HCT116 (cell line): ENCODE data around the gene MDFIC2.

ENCODE experiments used
- EZH2 ChIP-seq: fragments of 200-600 bp; sonication (generic); IDR thresholded peaks from 2 replicates; pipeline ENCODE4 v1.6.1; 2017; ENCODE audit warnings: antibody characterized with exemption, mixed run types
- JUND ChIP-seq: IDR thresholded peaks from 2 replicates; pipeline ENCODE4 v1.6.1; 2012
- POLR2A ChIP-seq: IDR thresholded peaks from 2 replicates; pipeline ENCODE4 v1.7.0; 2011; ENCODE audit warnings: borderline replicate concordance; ENCODE audit not compliant: insufficient read depth, insufficient read length; ENCODE audit errors: extremely low read depth
- SP1 ChIP-seq: IDR thresholded peaks from 2 replicates; pipeline ENCODE4 v1.6.1; 2012; ENCODE audit warnings: low read depth
- YY1 ChIP-seq: IDR thresholded peaks from 2 replicates; pipeline ENCODE4 v1.6.1; 2011; ENCODE audit warnings: low read length, low read depth, moderate library complexity, mild to moderate bottlenecking; ENCODE audit not compliant: insufficient replicate concordance; ENCODE audit errors: extremely low read depth
- ZNF274 ChIP-seq: fragments of 200-500 bp; sonication (Bioruptor generic); IDR thresholded peaks from 2 replicates; pipeline ENCODE4 v1.6.1; 2014; ENCODE audit warnings: mild to moderate bottlenecking, low read depth, low read length, inconsistent platforms
- TF ChIP-seq, protein P1 (sequence below), 3 experiments: fragments of 200-600 bp in 1 of 3; sonication (generic) in 1 of 3; IDR thresholded peaks in 2 of 3; conservative IDR thresholded peaks in 1 of 3; 2 replicates each; pipeline ENCODE4 v1.5.1; 2012 to 2017; ENCODE audit warnings: low read depth in 2 of 3, low read length in 2 of 3, antibody characterized with exemption in 1 of 3, borderline replicate concordance in 1 of 3, control low read depth in 1 of 3, mild to moderate bottlenecking in 1 of 3, mixed read lengths in 1 of 3, mixed run types in 1 of 3, moderate library complexity in 1 of 3; ENCODE audit not compliant: insufficient read depth in 1 of 3
- TF ChIP-seq, protein P2 (sequence below): IDR thresholded peaks from 2 replicates; pipeline ENCODE4 v1.6.1; 2012; ENCODE audit warnings: low read depth
- TF ChIP-seq, protein P3 (sequence below): IDR thresholded peaks from 2 replicates; pipeline ENCODE4 v1.6.1; 2011; ENCODE audit warnings: mild to moderate bottlenecking, low read length, moderate library complexity; ENCODE audit not compliant: insufficient replicate concordance; ENCODE audit errors: extremely low read depth
- TF ChIP-seq, protein P4 (sequence below): IDR thresholded peaks from 2 replicates; pipeline ENCODE4 v1.6.1; 2012

DNA sequence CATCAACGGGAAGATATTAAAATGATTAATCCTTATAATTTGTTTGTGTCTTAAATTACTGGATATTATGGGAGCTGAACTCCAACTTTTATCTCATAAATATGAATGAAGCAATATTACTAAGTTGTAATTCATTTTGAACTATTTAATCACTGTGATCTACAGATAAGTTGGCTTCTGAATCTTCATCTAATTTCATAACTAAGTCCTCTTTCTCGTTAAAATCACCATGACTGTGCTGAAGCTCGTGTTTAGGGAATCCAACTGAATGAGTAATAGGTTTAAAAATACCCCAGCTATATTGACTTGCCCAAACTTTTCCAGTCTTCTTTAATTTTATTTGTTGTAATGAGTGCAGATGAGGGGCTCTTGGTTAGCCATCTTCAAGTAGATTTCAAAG lies 14.1 kb downstream of the MDFIC2 start:
- TF ChIP-seq SP1 (no peak), JUND (no peak), EZH2 (no peak), YY1 (no peak), ZNF274 (no peak), POLR2A (no peak)
- TF ChIP-seq, protein P1, sequence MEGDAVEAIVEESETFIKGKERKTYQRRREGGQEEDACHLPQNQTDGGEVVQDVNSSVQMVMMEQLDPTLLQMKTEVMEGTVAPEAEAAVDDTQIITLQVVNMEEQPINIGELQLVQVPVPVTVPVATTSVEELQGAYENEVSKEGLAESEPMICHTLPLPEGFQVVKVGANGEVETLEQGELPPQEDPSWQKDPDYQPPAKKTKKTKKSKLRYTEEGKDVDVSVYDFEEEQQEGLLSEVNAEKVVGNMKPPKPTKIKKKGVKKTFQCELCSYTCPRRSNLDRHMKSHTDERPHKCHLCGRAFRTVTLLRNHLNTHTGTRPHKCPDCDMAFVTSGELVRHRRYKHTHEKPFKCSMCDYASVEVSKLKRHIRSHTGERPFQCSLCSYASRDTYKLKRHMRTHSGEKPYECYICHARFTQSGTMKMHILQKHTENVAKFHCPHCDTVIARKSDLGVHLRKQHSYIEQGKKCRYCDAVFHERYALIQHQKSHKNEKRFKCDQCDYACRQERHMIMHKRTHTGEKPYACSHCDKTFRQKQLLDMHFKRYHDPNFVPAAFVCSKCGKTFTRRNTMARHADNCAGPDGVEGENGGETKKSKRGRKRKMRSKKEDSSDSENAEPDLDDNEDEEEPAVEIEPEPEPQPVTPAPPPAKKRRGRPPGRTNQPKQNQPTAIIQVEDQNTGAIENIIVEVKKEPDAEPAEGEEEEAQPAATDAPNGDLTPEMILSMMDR (IDR thresholded peaks at IDR 0.05 in 2 of 3, conservative IDR thresholded peaks at IDR 0.05 in 1 of 3; ENCODE audit: borderline replicate concordance in 1 of 3, insufficient read depth in 1 of 3, low read depth in 2 of 3, low read length in 2 of 3): no peak
- TF ChIP-seq, protein P2, sequence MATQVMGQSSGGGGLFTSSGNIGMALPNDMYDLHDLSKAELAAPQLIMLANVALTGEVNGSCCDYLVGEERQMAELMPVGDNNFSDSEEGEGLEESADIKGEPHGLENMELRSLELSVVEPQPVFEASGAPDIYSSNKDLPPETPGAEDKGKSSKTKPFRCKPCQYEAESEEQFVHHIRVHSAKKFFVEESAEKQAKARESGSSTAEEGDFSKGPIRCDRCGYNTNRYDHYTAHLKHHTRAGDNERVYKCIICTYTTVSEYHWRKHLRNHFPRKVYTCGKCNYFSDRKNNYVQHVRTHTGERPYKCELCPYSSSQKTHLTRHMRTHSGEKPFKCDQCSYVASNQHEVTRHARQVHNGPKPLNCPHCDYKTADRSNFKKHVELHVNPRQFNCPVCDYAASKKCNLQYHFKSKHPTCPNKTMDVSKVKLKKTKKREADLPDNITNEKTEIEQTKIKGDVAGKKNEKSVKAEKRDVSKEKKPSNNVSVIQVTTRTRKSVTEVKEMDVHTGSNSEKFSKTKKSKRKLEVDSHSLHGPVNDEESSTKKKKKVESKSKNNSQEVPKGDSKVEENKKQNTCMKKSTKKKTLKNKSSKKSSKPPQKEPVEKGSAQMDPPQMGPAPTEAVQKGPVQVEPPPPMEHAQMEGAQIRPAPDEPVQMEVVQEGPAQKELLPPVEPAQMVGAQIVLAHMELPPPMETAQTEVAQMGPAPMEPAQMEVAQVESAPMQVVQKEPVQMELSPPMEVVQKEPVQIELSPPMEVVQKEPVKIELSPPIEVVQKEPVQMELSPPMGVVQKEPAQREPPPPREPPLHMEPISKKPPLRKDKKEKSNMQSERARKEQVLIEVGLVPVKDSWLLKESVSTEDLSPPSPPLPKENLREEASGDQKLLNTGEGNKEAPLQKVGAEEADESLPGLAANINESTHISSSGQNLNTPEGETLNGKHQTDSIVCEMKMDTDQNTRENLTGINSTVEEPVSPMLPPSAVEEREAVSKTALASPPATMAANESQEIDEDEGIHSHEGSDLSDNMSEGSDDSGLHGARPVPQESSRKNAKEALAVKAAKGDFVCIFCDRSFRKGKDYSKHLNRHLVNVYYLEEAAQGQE: no peak
- TF ChIP-seq, protein P3, sequence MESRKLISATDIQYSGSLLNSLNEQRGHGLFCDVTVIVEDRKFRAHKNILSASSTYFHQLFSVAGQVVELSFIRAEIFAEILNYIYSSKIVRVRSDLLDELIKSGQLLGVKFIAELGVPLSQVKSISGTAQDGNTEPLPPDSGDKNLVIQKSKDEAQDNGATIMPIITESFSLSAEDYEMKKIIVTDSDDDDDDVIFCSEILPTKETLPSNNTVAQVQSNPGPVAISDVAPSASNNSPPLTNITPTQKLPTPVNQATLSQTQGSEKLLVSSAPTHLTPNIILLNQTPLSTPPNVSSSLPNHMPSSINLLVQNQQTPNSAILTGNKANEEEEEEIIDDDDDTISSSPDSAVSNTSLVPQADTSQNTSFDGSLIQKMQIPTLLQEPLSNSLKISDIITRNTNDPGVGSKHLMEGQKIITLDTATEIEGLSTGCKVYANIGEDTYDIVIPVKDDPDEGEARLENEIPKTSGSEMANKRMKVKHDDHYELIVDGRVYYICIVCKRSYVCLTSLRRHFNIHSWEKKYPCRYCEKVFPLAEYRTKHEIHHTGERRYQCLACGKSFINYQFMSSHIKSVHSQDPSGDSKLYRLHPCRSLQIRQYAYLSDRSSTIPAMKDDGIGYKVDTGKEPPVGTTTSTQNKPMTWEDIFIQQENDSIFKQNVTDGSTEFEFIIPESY: no peak
- TF ChIP-seq, protein P4, sequence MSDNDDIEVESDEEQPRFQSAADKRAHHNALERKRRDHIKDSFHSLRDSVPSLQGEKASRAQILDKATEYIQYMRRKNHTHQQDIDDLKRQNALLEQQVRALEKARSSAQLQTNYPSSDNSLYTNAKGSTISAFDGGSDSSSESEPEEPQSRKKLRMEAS: no peak
